ENCODE measurements around the gene CABLES2. TPM values are rescaled to one million over a fixed set of nuclear protein-coding genes. Genes with fewer than 3 reads are reported as not detected.
A peak's percentile ranks its signal among the peaks of the same experiment; 100 is the strongest.

CABLES2 gene
- polyA plus RNA-seq, 2 of the 4 experiments (the other 2 are of a cell fraction): 3.9 to 7.7 TPM

- TF ChIP-seq HOXB13 (CRISPR knock-in tag; IDR thresholded peaks at IDR 0.05; ENCODE audit: low read depth): no peak
- TF ChIP-seq MAX (IDR thresholded peaks at IDR 0.05): no peak
- TF ChIP-seq SREBF2 (IDR thresholded peaks at IDR 0.05): no peak
- TF ChIP-seq NR3C1 (IDR thresholded peaks at IDR 0.05): no peak
- TF ChIP-seq EHMT2 (IDR thresholded peaks at IDR 0.05; ENCODE audit: low read depth): no peak
- FAIRE-seq: no peak
- CTCF ChIA-PET: no interaction called here
These were observed 44.9 kb upstream of the CABLES2 start for GRCh38 chr20:62451970-62452369.

GRCh38 chr20:62451156-62451767, 44.2 kb upstream of the CABLES2 start:
- no peak for DNase-seq (ENCODE audit: low read depth in 1 of 2, low spot score in 1 of 2)
- H3K4me3 ChIP-seq: no peak overlapping the region
- POLR2A ChIA-PET: no interaction called here
- TF ChIP-seq TP53 (CRISPR knock-in tag; IDR thresholded peaks at IDR 0.05) (no peak), FOSL2 (IDR thresholded peaks at IDR 0.05) (no peak), FOSL2 (CRISPR knock-in tag; IDR thresholded peaks at IDR 0.05) (no peak), E2F6 (IDR thresholded peaks at IDR 0.05; ENCODE audit: borderline replicate concordance, low read depth) (no peak), MAZ (IDR thresholded peaks at IDR 0.05; ENCODE audit: borderline replicate concordance, low read depth, low read length) (no peak), CBX8 (IDR thresholded peaks at IDR 0.05) (no peak)
- TF ChIP-seq, protein P1, sequence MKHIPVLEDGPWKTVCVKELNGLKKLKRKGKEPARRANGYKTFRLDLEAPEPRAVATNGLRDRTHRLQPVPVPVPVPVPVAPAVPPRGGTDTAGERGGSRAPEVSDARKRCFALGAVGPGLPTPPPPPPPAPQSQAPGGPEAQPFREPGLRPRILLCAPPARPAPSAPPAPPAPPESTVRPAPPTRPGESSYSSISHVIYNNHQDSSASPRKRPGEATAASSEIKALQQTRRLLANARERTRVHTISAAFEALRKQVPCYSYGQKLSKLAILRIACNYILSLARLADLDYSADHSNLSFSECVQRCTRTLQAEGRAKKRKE (CRISPR knock-in tag; IDR thresholded peaks at IDR 0.05; ENCODE audit: low read depth): no peak
- TF ChIP-seq, protein P2, sequence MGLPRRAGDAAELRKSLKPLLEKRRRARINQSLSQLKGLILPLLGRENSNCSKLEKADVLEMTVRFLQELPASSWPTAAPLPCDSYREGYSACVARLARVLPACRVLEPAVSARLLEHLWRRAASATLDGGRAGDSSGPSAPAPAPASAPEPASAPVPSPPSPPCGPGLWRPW (IDR thresholded peaks at IDR 0.05): no peak
- no peak overlapping the region for H3K4me2 ChIP-seq
- H3K4me1 ChIP-seq: no peaks in the 10 kb centered on the region
- no peaks in the 10 kb centered on the region for H3K9me3 ChIP-seq
- FAIRE-seq: no peak
- 54% methylated on average over 6 of the region's 10 CpGs for WGBS (ENCODE audit: missing lambda C conversion rate)
- H3K27ac ChIP-seq: no peak overlapping the region
- no peak for ATAC-seq
- CTCF ChIA-PET: no interaction called here

More at GRCh38 chr20:62451970-62452369, 44.9 kb upstream of the CABLES2 start:
- no peak overlapping the region for H3K27ac ChIP-seq
- ATAC-seq (no peak), DNase-seq (ENCODE audit: low read depth in 1 of 2, low spot score in 1 of 2) (no peak)
- H3K4me3 ChIP-seq: no peak overlapping the region
- no peaks in the 10 kb centered on the region for H3K9me3 ChIP-seq
- H3K4me2 ChIP-seq: no peak overlapping the region
- POLR2A ChIA-PET: no interaction called here
- 73% methylated on average over 3 of the region's 3 CpGs for WGBS (ENCODE audit: missing lambda C conversion rate)
- no peaks in the 10 kb centered on the region for H3K4me1 ChIP-seq

DNA sequence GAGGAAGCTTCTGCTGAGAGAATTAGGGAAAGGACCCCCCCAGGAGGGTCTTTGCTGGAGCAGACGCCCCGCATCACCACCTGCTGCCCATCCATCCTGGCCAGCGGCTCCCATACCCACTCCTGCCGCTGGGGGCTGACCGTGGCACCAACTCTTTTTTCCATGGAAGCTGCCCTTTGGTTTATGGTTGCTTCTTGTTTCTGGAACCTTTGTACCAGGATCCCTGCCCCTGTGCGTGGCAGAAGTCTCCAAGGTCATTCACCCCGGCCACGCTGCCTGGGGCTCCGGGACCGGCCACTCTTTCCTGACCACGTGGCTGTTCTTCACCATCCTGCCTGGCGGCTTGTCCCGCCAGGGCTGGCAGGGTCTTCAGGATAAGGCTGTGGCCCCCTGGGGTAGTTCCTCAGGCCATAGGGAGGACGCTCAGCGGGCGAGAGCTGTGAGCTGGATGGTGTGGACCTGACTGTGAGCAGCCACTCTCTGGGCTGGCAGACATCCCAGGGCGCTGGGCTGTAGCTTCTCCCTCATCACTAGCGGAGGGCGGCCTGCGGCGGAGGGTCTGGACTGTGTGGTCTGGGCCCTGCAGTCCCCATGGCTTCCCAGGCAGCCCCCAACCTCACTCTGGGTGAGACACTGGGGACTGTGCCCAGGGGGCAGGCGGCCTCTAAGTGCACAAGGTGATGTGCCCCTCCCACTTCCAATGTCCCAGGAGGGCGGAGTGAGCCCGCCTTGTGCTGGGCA, 43.0 kb upstream of the CABLES2 start:
- DNase-seq (ENCODE audit: low read depth in 1 of 2, low spot score in 1 of 2) (peak; percentile 29 to 56), FAIRE-seq (no peak), ATAC-seq (peak; percentile 63 to 86)
- Histone ChIP-seq H3K27ac (no peak overlapping the region), H3K4me1 (no peaks in the 10 kb centered on the region), H3K9me3 (no peaks in the 10 kb centered on the region), H3K4me2 (no peak overlapping the region), H3K4me3 (no peak overlapping the region)
- TF ChIP-seq RAD21 (conservative IDR thresholded peaks at IDR 0.05 in 1 of 2, IDR thresholded peaks at IDR 0.05 in 1 of 2) (peak in 1 of 2 experiments; percentile 18; a peak in 1 of 5 replicates), NR3C1 (IDR thresholded peaks at IDR 0.05) (no peak), CTCF (IDR thresholded peaks at IDR 0.05) (peak; percentile 16; the same call in 1 of the 3 replicates)
- 28% methylated on average over 9 of the region's 24 CpGs for WGBS (ENCODE audit: missing lambda C conversion rate)
- ChIA-PET POLR2A (no interaction called here), CTCF (interaction anchor here (0.6 to 2.5 kb wide), 15 partner anchors 8 to 167 kb away, joined by 3 to 9 read pairs (median 4); no protein-coding TSS in a partner anchor)
